Parathyroid adenoma (tissue), 2 donors: ENCODE data around the gene LRRTM4.

ENCODE experiments used
- H2AFZ ChIP-seq: fragments of 300-600 bp; sonication (generic); one replicate; pipeline ENCODE4 v1.7.0; 2017; ENCODE audit warnings: antibody characterized with exemption, mild to moderate bottlenecking
- H3K27ac ChIP-seq: fragments of 300-600 bp; sonication (generic); one replicate; pipeline ENCODE4 v1.7.0; 2017
- H3K27me3 ChIP-seq: fragments of 300-600 bp; sonication (generic); one replicate; pipeline ENCODE4 v1.7.0; 2017; ENCODE audit warnings: low read length; ENCODE audit not compliant: control insufficient read depth, insufficient read depth
- H3K36me3 ChIP-seq: fragments of 300-600 bp; sonication (generic); one replicate; pipeline ENCODE4 v1.7.0; 2017; ENCODE audit warnings: low read length; ENCODE audit not compliant: control insufficient read depth, insufficient read depth
- H3K4me1 ChIP-seq: fragments of 300-600 bp; sonication (generic); one replicate; pipeline ENCODE4 v1.7.0; 2017; ENCODE audit warnings: control low read depth
- H3K4me2 ChIP-seq: fragments of 300-600 bp; sonication (generic); one replicate; pipeline ENCODE4 v1.7.0; 2017; ENCODE audit warnings: low read length
- H3K4me3 ChIP-seq: fragments of 300-600 bp; sonication (generic); one replicate; pipeline ENCODE4 v1.7.0; 2017; ENCODE audit warnings: low read depth, low read length
- H3K79me2 ChIP-seq: fragments of 300-600 bp; sonication (generic); one replicate; pipeline ENCODE4 v1.7.0; 2017; ENCODE audit warnings: control low read depth
- H3K9ac ChIP-seq: fragments of 300-600 bp; sonication (generic); one replicate; pipeline ENCODE4 v1.7.0; 2017; ENCODE audit warnings: mild to moderate bottlenecking
- H3K9me3 ChIP-seq: fragments of 300-600 bp; sonication (generic); one replicate; pipeline ENCODE4 v1.7.0; 2017; ENCODE audit warnings: low read length; ENCODE audit not compliant: control insufficient read depth
- CTCF ChIP-seq: fragments of 300-600 bp; sonication (generic); IDR thresholded peaks from one replicate; pipeline ENCODE4 v1.7.0; 2017; ENCODE audit warnings: antibody characterized with exemption, mild to moderate bottlenecking
- donor health status: primary hyperparathyroidism.

Gene LRRTM4

GRCh38 chr2:77268626-77269025 lies 253.6 kb downstream of the LRRTM4 start:
- Histone ChIP-seq H3K79me2 (no peaks in the 10 kb centered on the region), H3K9me3 (no peaks in the 10 kb centered on the region), H3K36me3 (no peaks in the 10 kb centered on the region), H3K4me2 (no peak overlapping the region), H3K9ac (no peak overlapping the region), H3K27ac (no peak overlapping the region), H3K27me3 (no peaks in the 10 kb centered on the region), H2AFZ (no peak overlapping the region), H3K4me3 (no peak overlapping the region), H3K4me1 (no peaks in the 10 kb centered on the region)
- no peak for TF ChIP-seq CTCF

- H3K4me2 ChIP-seq: no peak overlapping the region
- H3K9ac ChIP-seq: no peak overlapping the region
- no peaks in the 10 kb centered on the region for H3K79me2 ChIP-seq
- H2AFZ ChIP-seq: no peak overlapping the region
- no peaks in the 10 kb centered on the region for H3K9me3 ChIP-seq
- H3K36me3 ChIP-seq: no peaks in the 10 kb centered on the region
- no peak overlapping the region for H3K4me3 ChIP-seq
- TF ChIP-seq CTCF: no peak
- no peaks in the 10 kb centered on the region for H3K27me3 ChIP-seq
- H3K27ac ChIP-seq: no peak overlapping the region
- H3K4me1 ChIP-seq: no peaks in the 10 kb centered on the region
Measured at GRCh38 chr2:77232909-77233425, 289.2 kb downstream of the LRRTM4 start.

- TF ChIP-seq CTCF: no peak
- H3K9me3 ChIP-seq: no peaks in the 10 kb centered on the region
- H3K4me2 ChIP-seq: no peak overlapping the region
Measured at GRCh38 chr2:77228391-77228790, 293.8 kb downstream of the LRRTM4 start.

GRCh38 chr2:77210725-77211124 lies 311.5 kb downstream of the LRRTM4 start:
- Histone ChIP-seq H3K4me3 (no peak overlapping the region), H2AFZ (no peak overlapping the region), H3K9me3 (no peaks in the 10 kb centered on the region), H3K27ac (no peak overlapping the region), H3K36me3 (no peaks in the 10 kb centered on the region), H3K79me2 (no peaks in the 10 kb centered on the region), H3K4me2 (no peak overlapping the region), H3K9ac (no peak overlapping the region), H3K4me1 (no peaks in the 10 kb centered on the region), H3K27me3 (no peaks in the 10 kb centered on the region)
- no peak for TF ChIP-seq CTCF

More at GRCh38 chr2:77228391-77228790, 293.8 kb downstream of the LRRTM4 start:
- H3K9ac ChIP-seq: no peak overlapping the region
- no peaks in the 10 kb centered on the region for H3K36me3 ChIP-seq
- H2AFZ ChIP-seq: no peak overlapping the region
- H3K4me3 ChIP-seq: no peak overlapping the region
- H3K4me1 ChIP-seq: no peaks in the 10 kb centered on the region
- H3K27ac ChIP-seq: no peak overlapping the region
- H3K27me3 ChIP-seq: no peaks in the 10 kb centered on the region
- no peaks in the 10 kb centered on the region for H3K79me2 ChIP-seq

- no peaks in the 10 kb centered on the region for H3K36me3 ChIP-seq
- no peaks in the 10 kb centered on the region for H3K79me2 ChIP-seq
- no peak overlapping the region for H3K4me2 ChIP-seq
- TF ChIP-seq CTCF: no peak
- H3K27me3 ChIP-seq: no peaks in the 10 kb centered on the region
- H3K9ac ChIP-seq: no peak overlapping the region
- no peak overlapping the region for H3K27ac ChIP-seq
- no peak overlapping the region for H2AFZ ChIP-seq
- no peaks in the 10 kb centered on the region for H3K9me3 ChIP-seq
- no peak overlapping the region for H3K4me3 ChIP-seq
- no peaks in the 10 kb centered on the region for H3K4me1 ChIP-seq
Measured at GRCh38 chr2:77207331-77207730, 314.8 kb downstream of the LRRTM4 start.
